GM12864 (cell line): Measurements from ENCODE around the gene POLA1.
A peak's percentile ranks its signal among the peaks of the same experiment; 100 is the strongest.

ENCODE experiments used
- DNase-seq: peaks from one replicate; pipeline ENCODE4 v3.0.0-alpha.2; 2011; ENCODE audit warnings: low read depth
- H3K4me3 ChIP-seq: 2 replicates; pipeline ENCODE4 v1.5.1; 2011; ENCODE audit warnings: mild to moderate bottlenecking, low read depth, low read length, control low read depth
- CTCF ChIP-seq: IDR thresholded peaks from 2 replicates; pipeline ENCODE4 v1.5.1; 2011; ENCODE audit warnings: low read depth, mild to moderate bottlenecking, moderate library complexity, low read length, control low read depth, inconsistent platforms; ENCODE audit errors: missing control alignments

Gene POLA1

GRCh38 chrX:24833695-24834094, 140.0 kb downstream of the POLA1 start:
- no peak for TF ChIP-seq CTCF
- no peak overlapping the region for H3K4me3 ChIP-seq
- no peak for DNase-seq

- DNase-seq: no peak
- no peak for TF ChIP-seq CTCF
Measured at GRCh38 chrX:24837966-24838365, 144.2 kb downstream of the POLA1 start.

GRCh38 chrX:24838629-24839028, 144.9 kb downstream of the POLA1 start:
- no peak for DNase-seq
- TF ChIP-seq CTCF: peak; percentile 44
- H3K4me3 ChIP-seq: no peak overlapping the region

More at GRCh38 chrX:24837966-24838365, 144.2 kb downstream of the POLA1 start:
- no peak overlapping the region for H3K4me3 ChIP-seq

- DNase-seq: no peak
- H3K4me3 ChIP-seq: no peak overlapping the region
- no peak for TF ChIP-seq CTCF
Measured at GRCh38 chrX:24839331-24839730, 145.6 kb downstream of the POLA1 start.

- TF ChIP-seq CTCF: no peak
- DNase-seq: no peak
- H3K4me3 ChIP-seq: no peak overlapping the region
Measured at GRCh38 chrX:24842486-24842885, 148.8 kb downstream of the POLA1 start.

GRCh38 chrX:24846550-24847150, 152.9 kb downstream of the POLA1 start:
- H3K4me3 ChIP-seq: no peak overlapping the region
- no peak for DNase-seq
- no peak for TF ChIP-seq CTCF

- TF ChIP-seq CTCF: no peak
- no peak overlapping the region for H3K4me3 ChIP-seq
Measured at GRCh38 chrX:24851289-24851688, 157.6 kb downstream of the POLA1 start.

More at GRCh38 chrX:24851289-24851688, 157.6 kb downstream of the POLA1 start:
- DNase-seq: no peak
